ENCODE results near the gene FBXL5.

- TF ChIP-seq CTCF (IDR thresholded peaks at IDR 0.05 in 8 of 11, conservative IDR thresholded peaks at IDR 0.05 in 3 of 11): no peak
- TF ChIP-seq POLR2AphosphoS5 (IDR thresholded peaks at IDR 0.05): no peak
Observed at GRCh38 chr4:15696866-15697265, 41.7 kb upstream of the FBXL5 start.
